SH-SY5Y (cell line): Measurements from ENCODE around the gene ANKS3.

Source experiments
- GATA2 ChIP-seq: IDR thresholded peaks from 2 replicates; pipeline ENCODE4 v1.6.1; 2011; ENCODE audit warnings: mild to moderate bottlenecking, low read depth, low read length
- GATA3 ChIP-seq: IDR thresholded peaks from 2 replicates; pipeline ENCODE4 v1.6.1; 2011; ENCODE audit warnings: low read depth, mild to moderate bottlenecking, low read length, moderate library complexity

The ANKS3 gene

GRCh38 chr16:4697848-4698291, 36.2 kb downstream of the ANKS3 start:
- TF ChIP-seq GATA3 (no peak), GATA2 (no peak)

- no peak for TF ChIP-seq GATA2
- no peak for TF ChIP-seq GATA3
These were observed 36.9 kb downstream of the ANKS3 start for GRCh38 chr16:4696905-4697847.

- no peak for TF ChIP-seq GATA3
- TF ChIP-seq GATA2, result no peak
These were observed 37.7 kb downstream of the ANKS3 start for GRCh38 chr16:4696172-4696904.

- TF ChIP-seq GATA3 (no peak), GATA2 (no peak)
These were observed 38.4 kb downstream of the ANKS3 start for GRCh38 chr16:4695473-4696171.

GRCh38 chr16:4694642-4695451, 39.2 kb downstream of the ANKS3 start:
- no peak for TF ChIP-seq GATA3
- TF ChIP-seq GATA2, result no peak

- TF ChIP-seq GATA3 (no peak), GATA2 (no peak)
These were observed 40.0 kb downstream of the ANKS3 start for GRCh38 chr16:4693956-4694641.

- TF ChIP-seq GATA3, result no peak
- TF ChIP-seq GATA2, result no peak
These were observed 40.6 kb downstream of the ANKS3 start, which contains the start of gene NUDT16L1 for GRCh38 chr16:4693296-4693955. NUDT16L1 (plus strand) TSS chr16:4693562; CDS start chr16:4693727, 165 bp downstream.

GRCh38 chr16:4692460-4693295, 41.4 kb downstream of the ANKS3 start:
- TF ChIP-seq GATA3 (no peak), GATA2 (no peak)

GRCh38 chr16:4691666-4692412, 42.2 kb downstream of the ANKS3 start:
- TF ChIP-seq GATA2 (no peak), GATA3 (no peak)

- TF ChIP-seq GATA3 (no peak), GATA2 (no peak)
These were observed 43.0 kb downstream of the ANKS3 start for GRCh38 chr16:4690946-4691665.
